Testis (tissue), 2 donors: ENCODE results near the gene GPATCH3.

Experiments used
- CTCF ChIP-seq, 3 experiments: fragments of 450-650 bp in 2 of 3; fragments of 200-600 bp in 1 of 3; sonication (generic) in 1 of 3; IDR thresholded peaks; one replicate each; pipeline ENCODE4 v1.5.1; 2016 to 2019; ENCODE audit warnings: antibody characterized with exemption in 3 of 3, mild to moderate bottlenecking in 2 of 3, moderate library complexity in 1 of 3
- POLR2A ChIP-seq: fragments of 450-650 bp; IDR thresholded peaks from one replicate; pipeline ENCODE4 v1.6.1; 2017; ENCODE audit warnings: antibody characterized with exemption, mild to moderate bottlenecking, moderate library complexity

- TF ChIP-seq POLR2A = no peak
- no peak for TF ChIP-seq CTCF (IDR thresholded peaks at IDR 0.05)
Measured at GRCh38 chr1:26874896-26875295, 25.4 kb downstream of the GPATCH3 start.
